ENCODE measurements around the gene RNF44. TPM values are rescaled to one million over a fixed set of nuclear protein-coding genes. Genes with fewer than 3 reads are reported as not detected.
A peak's percentile ranks its signal among the peaks of the same experiment; 100 is the strongest.

Gene RNF44
- total RNA-seq, 3 donors from 2014 or later, result 70.2 to 98.4 (median 77.6) TPM

GRCh38 chr5:176526462-176526861 lies 10.7 kb downstream of the RNF44 start:
- Histone ChIP-seq H3K4me1 (ENCODE audit: low read depth) (no peaks in the 10 kb centered on the region), H3K9me3 (no peaks in the 10 kb centered on the region), H3K4me3 (no peak overlapping the region), H3K36me3 (ENCODE audit: low read depth) (peaks cover 11% of the 10 kb centered on the region)
- TF ChIP-seq CTCF (IDR thresholded peaks at IDR 0.05), result no peak
- no peak for ATAC-seq
- DNase-seq, result peak in 1 of 3 donors; percentile 25
- intact Hi-C loops (cut with DNase I, micrococcal nuclease), result no loop called here

DNA sequence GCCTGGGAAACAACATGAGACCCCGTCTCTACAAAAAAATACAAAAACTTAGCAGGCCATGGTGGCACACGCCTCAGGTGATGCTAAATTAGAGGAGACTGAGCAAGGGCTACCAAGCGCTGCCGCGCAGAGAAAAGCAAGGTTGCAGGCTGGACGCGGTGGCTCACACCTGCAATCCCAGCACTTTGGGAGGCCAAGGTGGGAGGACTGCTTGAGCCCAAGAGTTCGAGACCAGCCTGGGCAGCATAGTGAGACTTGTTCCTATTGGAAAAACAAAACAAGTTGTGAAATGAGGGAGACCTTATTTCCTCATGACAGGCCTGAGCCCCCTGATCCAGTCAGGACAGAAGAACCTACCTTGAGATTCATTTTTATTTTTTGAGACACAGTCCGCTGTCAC lies 11.5 kb downstream of the RNF44 start:
- Histone ChIP-seq H3K4me3 (no peak overlapping the region), H3K9me3 (no peaks in the 10 kb centered on the region), H3K4me1 (ENCODE audit: low read depth) (no peaks in the 10 kb centered on the region), H3K36me3 (ENCODE audit: low read depth) (peaks cover 5% of the 10 kb centered on the region)
- peak in 1 of 3 donors; percentile 22 for DNase-seq
- no peak for ATAC-seq
- no peak for TF ChIP-seq CTCF (IDR thresholded peaks at IDR 0.05)
- intact Hi-C loops (cut with DNase I, micrococcal nuclease), result no loop called here

DNA sequence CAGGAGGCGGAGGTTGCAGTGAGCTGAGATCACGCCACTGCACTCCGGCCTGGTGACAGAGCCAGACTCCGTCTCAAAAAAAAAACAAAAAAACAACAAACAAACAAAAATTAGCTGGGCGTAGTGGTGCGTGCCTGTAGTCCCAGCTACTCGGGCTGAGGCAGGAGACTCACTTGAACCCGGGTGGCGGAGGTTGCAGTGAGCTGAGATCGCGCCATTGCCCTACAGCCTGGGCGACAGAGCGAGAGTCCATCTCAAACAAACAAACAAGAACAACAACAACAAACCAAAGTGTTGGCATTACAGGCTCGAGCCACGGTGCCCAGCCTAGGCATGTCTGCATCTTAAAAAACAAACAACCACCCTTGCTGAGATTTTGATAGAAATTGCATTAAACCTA lies 12.2 kb downstream of the RNF44 start:
- Histone ChIP-seq H3K36me3 (ENCODE audit: low read depth) (peaks cover 5% of the 10 kb centered on the region), H3K4me3 (no peak overlapping the region), H3K4me1 (ENCODE audit: low read depth) (no peaks in the 10 kb centered on the region), H3K9me3 (no peaks in the 10 kb centered on the region)
- DNase-seq, result peak in 1 of 3 donors; percentile 19
- intact Hi-C loops (cut with DNase I, micrococcal nuclease), result no loop called here
- no peak for ATAC-seq
- TF ChIP-seq CTCF (IDR thresholded peaks at IDR 0.05), result no peak

GRCh38 chr5:176524138-176524537 lies 13.1 kb downstream of the RNF44 start:
- intact Hi-C loops (cut with DNase I, micrococcal nuclease), result no loop called here
- TF ChIP-seq CTCF (IDR thresholded peaks at IDR 0.05), result no peak
- peak in 1 of 3 donors; percentile 38 for DNase-seq

DNA sequence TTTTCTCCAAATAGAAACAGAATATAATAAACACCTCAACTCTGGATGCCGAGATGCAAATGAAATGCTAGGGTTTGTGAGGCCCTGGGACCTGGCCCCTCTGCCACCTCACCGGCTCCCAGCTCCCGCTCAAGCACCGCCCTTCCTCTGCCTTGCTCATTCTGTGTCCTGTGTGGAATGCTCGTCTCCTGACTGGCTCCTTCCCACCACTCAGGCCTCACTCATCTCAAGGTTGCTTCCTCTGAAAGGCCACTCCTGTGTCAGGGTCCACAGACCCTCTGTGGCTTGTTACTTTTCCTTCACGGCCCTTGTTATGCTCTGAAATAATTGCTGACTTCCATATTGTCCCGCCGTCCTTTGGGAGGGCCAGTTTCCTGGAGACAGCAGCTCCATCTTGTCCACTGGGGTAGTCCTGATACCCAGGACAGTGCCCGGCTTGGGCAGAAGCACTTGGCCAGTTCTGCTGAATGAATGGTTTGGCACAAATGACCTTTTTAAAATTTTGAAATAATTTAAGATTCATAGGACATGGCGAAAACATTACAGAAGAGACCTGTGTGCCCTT lies 15.4 kb downstream of the RNF44 start:
- DNase-seq (peak in 1 of 3 donors; percentile 33), ATAC-seq (no peak)
- H3K4me3 ChIP-seq, result no peak overlapping the region
- intact Hi-C loops (cut with DNase I, micrococcal nuclease), result no loop called here
- no peaks in the 10 kb centered on the region for H3K4me1 ChIP-seq (ENCODE audit: low read depth)
- H3K9me3 ChIP-seq, result no peaks in the 10 kb centered on the region
- H3K36me3 ChIP-seq (ENCODE audit: low read depth), result no peaks in the 10 kb centered on the region
- no peak for TF ChIP-seq CTCF (IDR thresholded peaks at IDR 0.05)

More at GRCh38 chr5:176524138-176524537, 13.1 kb downstream of the RNF44 start:
- no peaks in the 10 kb centered on the region for H3K36me3 ChIP-seq (ENCODE audit: low read depth)
- no peak overlapping the region for H3K4me3 ChIP-seq
- no peak for ATAC-seq
- no peaks in the 10 kb centered on the region for H3K4me1 ChIP-seq (ENCODE audit: low read depth)
- H3K9me3 ChIP-seq, result no peaks in the 10 kb centered on the region

- Histone ChIP-seq H3K9me3 (no peaks in the 10 kb centered on the region), H3K36me3 (ENCODE audit: low read depth) (no peaks in the 10 kb centered on the region), H3K4me3 (no peak overlapping the region), H3K4me1 (ENCODE audit: low read depth) (no peaks in the 10 kb centered on the region)
- intact Hi-C loops (cut with DNase I, micrococcal nuclease), result no loop called here
- DNase-seq (peak in 1 of 3 donors; percentile 31), ATAC-seq (no peak)
- TF ChIP-seq CTCF (IDR thresholded peaks at IDR 0.05), result no peak
These were observed 15.9 kb downstream of the RNF44 start for GRCh38 chr5:176521286-176521685.

Measured in mucosa of descending colon (tissue), 3 donors.